Astrocyte of the cerebellum (primary cell): ENCODE measurements around the gene HSD17B7.
A peak's percentile ranks its signal among the peaks of the same experiment; 100 is the strongest.

Experiments
- DNase-seq: peaks from one replicate; pipeline ENCODE4 v3.0.0-alpha.2; 2011; ENCODE audit warnings: low read depth
- H3K4me3 ChIP-seq: 2 replicates; pipeline ENCODE4 v1.5.1; 2011; ENCODE audit warnings: mild to moderate bottlenecking, low read depth, low read length, moderate library complexity
- in situ Hi-C: cut with HindIII; loops from 2 replicates; pipeline ENCODE4 v1.10.0; 2017; ENCODE audit warnings: low sequenced_read_pairs
- TF ChIP-seq, protein P1 (sequence below): IDR thresholded peaks from 2 replicates; pipeline ENCODE4 v1.5.1; 2012; ENCODE audit warnings: low read length, low read depth, moderate library complexity, mild to moderate bottlenecking; ENCODE audit errors: missing control alignments

The HSD17B7 gene

DNA sequence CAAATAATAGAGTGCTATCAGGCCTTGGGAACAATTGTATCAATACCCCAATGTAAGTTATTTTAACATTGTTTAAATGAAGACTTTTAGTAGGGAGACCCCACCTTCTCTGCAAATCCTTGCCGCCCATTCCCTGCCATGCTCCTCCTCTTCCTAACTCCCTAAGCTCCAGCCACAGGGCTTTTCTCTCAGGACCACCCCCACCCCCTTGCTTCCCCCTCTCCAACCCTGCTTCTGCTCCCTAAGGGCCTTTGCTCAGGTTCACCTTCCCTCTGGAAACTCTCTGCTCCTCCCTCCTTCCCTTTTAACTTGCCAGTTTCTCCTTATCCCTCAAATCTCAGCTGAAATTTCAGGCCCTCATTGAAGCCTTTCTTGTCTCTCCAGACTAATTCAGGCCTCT, 53.7 kb downstream of the HSD17B7 start:
- DNase-seq = no peak
- H3K4me3 ChIP-seq = no peak overlapping the region
- TF ChIP-seq, protein P1, sequence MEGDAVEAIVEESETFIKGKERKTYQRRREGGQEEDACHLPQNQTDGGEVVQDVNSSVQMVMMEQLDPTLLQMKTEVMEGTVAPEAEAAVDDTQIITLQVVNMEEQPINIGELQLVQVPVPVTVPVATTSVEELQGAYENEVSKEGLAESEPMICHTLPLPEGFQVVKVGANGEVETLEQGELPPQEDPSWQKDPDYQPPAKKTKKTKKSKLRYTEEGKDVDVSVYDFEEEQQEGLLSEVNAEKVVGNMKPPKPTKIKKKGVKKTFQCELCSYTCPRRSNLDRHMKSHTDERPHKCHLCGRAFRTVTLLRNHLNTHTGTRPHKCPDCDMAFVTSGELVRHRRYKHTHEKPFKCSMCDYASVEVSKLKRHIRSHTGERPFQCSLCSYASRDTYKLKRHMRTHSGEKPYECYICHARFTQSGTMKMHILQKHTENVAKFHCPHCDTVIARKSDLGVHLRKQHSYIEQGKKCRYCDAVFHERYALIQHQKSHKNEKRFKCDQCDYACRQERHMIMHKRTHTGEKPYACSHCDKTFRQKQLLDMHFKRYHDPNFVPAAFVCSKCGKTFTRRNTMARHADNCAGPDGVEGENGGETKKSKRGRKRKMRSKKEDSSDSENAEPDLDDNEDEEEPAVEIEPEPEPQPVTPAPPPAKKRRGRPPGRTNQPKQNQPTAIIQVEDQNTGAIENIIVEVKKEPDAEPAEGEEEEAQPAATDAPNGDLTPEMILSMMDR = no peak
- in situ Hi-C loops = no loop called here

DNA sequence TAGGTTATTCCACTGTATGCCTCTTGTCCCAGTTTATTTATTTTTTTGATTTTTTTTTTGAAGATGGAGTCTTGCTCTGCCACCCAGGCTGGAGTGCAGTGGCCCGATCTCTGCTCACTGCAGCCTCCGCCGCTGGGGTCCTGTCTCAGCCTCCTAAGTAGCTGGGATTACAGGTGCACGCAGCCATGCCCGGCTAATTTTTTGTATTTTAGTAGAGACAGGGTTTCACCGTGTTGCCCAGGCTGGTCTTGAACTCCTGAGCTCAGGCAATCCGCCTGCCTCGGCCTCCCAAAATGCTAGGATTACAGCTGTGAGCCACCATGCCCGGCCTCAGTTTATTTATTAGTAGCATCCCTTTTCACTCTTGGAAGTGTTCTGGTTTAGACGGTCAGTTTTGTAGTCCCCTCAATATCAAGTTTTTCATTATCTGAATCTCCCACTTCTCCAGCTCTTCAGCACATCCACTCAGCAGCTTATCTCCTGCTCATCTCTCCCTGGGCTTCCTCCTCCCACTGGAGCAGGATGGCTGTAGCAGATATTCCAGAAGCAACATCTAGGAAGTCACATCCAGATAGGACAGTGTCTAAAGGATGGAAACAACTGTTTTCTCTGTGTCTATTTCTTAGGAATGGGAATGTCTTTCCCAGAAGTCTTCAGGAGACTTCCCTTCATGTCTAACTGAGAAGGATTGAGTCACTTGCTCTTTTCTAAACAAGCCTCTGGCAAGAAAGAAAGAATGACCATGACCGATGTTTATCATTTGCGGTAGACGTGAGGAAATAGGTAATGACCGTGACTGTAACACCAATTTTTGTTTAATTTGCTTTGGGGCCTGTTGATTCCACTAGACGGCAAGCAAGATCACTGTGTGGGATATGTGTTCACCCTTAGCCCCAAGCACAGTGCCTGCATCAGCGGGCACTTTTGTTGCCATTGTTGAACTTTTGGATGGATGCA, 56.0 kb downstream of the HSD17B7 start:
- TF ChIP-seq, protein P1 = peak; percentile 12
- in situ Hi-C loops = no loop called here
- H3K4me3 ChIP-seq = no peak overlapping the region
- peak; percentile 89 for DNase-seq

DNA sequence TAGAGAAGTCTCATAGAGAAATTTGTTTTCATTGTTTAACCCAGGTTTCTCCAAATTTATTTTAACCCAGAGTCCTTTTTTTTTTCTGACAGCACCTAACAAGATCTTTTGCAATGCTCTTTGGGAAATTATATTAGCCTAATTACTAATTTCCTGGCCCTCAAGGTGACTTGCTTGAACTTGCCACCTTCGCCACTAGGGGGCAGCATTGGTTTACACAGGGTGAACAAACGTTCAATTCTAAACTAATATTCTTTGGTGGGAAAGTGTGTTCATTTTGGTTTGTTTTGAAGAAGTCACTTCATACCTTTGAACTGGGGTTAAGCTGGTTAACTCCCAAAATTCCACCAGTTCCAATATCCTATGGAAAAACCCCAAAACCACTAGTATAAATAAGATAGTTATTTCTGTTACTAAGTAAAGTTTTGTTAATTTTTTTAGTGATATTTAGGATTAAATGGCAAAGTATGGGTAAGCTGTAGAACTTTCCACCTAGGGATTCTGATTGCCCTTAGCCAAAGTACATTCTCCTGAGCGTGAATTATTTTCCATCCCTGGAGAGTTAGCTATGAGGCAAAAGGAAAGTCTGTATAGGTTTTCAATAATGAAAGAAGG, 57.4 kb downstream of the HSD17B7 start:
- in situ Hi-C loops = no loop called here
- TF ChIP-seq, protein P1 = peak; percentile 85
- H3K4me3 ChIP-seq = no peak overlapping the region
- DNase-seq = peak; percentile 79

DNA sequence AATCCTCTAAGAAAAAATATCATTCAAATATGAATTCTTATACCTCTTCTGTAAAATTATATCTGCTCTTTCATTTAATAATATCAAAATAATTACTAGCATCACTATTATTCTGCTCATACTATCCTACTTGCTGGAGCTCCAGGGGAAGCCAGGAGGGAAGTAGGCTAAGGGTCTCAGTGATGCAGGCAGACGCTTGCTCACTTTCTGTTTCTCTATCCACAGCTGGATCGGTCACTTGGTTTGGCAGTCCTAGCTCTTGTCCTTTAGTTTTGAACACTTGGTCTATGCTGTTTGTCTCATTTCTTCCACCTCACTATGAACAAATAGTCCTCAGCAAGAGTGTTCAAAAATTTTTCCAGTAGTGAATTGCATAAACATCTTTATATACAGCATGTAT, 59.2 kb downstream of the HSD17B7 start:
- in situ Hi-C loops = loop anchor here (25.0 kb wide), 1 partner anchor 463 kb away; the partner anchor contains the start of gene NUF2
- H3K4me3 ChIP-seq = no peak overlapping the region
- no peak for DNase-seq
- TF ChIP-seq, protein P1 = no peak

DNA sequence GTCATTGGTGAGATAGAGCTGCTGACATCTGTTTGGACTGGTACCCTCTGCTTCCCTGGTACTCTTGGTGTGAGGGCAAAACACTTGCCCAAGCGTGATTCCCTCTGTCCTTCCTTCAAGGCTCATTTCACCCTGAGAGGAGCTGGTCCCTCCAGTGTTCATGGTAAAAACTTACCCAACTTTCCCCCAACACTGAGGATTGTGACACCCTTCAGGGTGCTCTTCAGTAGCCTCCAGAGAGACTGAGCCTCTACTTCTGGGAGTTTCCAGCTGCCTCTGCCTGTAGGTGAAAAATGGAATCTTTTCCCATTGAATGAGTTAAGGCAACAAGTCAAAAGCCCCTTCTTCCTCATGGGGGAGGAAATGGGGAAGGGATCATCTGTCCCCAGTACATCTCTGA, 60.8 kb downstream of the HSD17B7 start:
- no peak overlapping the region for H3K4me3 ChIP-seq
- in situ Hi-C loops = loop anchor here (25.0 kb wide), 1 partner anchor 461 kb away; the partner anchor contains the start of gene NUF2
- no peak for DNase-seq
- TF ChIP-seq, protein P1 = no peak

DNA sequence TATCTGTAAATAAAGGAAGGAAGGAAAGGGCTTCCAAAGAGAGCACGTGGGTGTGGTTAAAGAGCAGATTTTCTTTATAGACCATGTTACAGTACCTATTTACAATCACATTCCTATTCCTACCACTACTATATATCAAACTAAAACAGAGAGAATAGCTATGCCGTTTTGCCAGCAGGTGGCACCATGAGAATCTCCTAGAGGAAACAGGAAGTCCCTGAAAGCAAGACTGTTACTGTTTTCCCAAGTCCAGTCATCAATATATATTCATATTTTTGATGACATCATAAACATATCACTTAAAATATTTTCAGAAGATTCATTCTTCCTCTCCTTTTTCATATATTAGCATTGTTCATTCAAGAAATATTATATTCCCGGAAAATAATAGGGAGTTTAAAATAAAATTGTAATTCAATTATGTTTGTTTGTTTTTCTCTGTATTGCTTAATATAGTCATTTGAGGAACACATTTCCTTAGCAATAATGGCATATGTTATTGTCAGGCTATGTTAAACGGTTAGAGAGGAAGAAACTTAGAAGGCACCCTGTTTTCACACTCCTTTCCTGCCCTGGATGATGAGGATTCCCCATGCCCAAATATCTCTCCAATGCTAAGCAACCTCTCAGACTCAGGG, 63.9 kb downstream of the HSD17B7 start:
- TF ChIP-seq, protein P1 = peak; percentile 80
- in situ Hi-C loops = loop anchor here (25.0 kb wide), 1 partner anchor 458 kb away; the partner anchor contains the start of gene NUF2

More for the DNA sequence above, 63.9 kb downstream of the HSD17B7 start:
- peak; percentile 79 for DNase-seq
- no peak overlapping the region for H3K4me3 ChIP-seq
